GM19193 (cell line): ENCODE results near the gene NSMCE4A.

Source experiments
- POLR2A ChIP-seq: IDR thresholded peaks from 4 replicates; pipeline ENCODE4 v1.6.1; 2011; ENCODE audit not compliant: insufficient read depth, insufficient read length; ENCODE audit errors: extremely low read depth

NSMCE4A gene

DNA sequence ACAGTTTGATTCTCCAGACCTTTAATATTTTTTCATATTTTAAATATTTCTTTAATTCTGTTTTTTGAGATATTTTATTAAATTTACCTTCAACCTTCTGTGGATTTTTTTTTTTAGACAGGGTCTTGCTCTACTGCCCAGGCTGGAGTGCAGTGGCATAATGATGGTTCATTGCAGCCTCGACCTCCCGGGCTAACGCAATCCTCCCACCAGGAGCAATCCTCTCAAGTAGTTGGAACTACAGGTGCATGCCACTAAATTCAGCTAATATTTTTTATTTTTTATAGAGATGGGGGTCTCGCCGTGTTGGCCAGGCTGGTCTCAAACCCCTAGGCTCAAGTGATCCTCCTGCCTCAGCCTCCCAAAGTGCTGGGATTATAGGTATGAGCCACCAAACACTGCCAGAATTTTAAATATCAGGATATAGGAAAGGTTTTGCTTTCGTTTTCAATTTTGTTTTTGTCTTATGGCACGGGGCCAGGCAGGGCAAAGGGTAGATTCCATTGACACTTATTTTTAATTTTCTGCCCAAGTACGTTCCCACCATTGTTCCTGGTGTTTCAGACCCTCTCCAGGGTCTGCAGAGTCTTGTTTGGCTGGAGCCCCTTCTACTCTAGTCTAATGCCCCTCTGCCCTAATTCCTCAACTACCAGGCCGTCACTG lies 15.1 kb upstream of the NSMCE4A start:
- TF ChIP-seq POLR2A, result no peak

DNA sequence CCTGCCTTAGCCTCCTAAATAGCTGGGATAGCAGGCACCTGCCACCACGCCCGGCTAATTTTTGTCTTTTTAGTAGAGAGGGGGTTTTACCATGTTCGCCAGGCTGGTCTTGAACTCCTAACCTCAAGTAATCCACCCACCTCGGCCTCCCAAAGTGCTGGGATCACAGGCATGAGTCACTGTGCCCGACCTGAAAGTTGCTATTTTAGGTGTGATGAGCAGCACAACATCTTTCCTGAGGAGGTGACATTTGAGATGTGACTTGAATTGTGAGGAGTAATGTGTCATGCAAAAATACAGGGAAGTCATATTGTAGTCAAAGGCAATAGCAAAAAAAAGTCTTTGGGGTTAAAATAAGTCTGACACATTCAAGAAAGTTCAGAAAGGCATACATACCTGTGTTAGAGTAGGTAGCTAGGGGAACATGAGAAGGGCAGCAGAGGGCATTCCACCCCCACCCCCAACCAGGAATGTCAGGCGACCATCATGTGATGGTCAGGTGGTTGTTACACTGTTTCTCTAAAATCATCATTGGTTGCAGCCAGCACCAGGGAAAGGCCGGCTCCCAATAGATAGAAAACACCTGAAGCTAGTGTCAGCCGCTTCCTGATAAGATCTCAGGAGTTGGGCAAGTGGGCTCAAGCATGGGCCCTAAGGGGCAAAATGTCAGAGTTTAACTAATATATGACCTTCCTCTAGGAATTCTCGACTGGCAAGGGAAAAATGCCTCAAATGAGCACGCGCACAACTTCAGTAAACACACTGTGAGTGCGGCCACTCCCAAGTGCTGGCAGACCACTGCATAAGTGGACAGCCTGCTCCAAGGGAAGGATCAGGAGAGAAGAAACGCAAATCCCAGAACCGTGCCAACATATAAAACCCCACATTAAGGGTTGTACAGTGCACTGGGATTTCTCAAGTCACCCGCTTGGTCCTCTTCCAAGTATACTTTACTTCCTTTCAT lies 13.6 kb upstream of the NSMCE4A start, which contains the start of gene TACC2:
TACC2 (plus strand) TSS at position 803 of the 964 bp plus-strand sequence. CDS start 32,819 bp downstream, outside the sequence.
- no peak for TF ChIP-seq POLR2A

DNA sequence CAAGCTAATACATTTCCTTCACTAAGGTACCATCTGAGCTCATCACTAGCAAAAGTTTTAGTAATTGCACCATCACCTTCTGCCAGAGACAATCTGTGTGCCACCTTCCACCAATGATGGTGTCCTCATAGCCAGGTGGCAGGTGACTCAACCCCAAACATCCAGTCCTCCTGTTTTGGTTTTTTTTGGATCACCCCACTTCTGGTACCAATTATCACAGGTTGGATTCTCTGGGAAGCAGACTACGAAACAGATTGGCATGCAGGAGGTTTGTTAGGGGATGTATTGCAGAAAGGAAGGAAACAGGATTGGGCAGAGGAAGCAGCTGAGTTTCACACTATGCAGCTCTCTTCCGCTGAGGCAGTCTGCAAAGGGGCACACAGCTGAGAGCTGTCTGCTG lies 9.4 kb upstream of the NSMCE4A start:
- no peak for TF ChIP-seq POLR2A

DNA sequence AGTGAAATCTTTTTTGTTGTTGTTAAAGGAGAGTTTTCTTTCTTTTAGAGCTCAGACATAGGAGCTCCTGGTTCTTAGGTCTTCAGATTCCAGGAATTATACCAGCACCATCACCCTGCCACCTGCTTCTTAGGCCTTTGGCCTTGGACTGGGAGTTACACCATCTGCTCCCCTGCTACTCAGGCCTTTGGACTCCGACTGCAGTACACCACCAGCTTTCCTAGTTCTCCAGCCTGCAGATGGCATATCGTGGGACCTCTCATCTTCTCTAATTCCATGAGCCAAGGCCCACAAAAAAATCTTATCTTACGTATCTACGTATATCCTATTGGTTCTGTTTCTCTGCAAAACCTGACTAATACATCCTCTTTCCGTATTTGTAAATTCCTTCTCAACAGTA lies 8.8 kb upstream of the NSMCE4A start:
- TF ChIP-seq POLR2A, result no peak

DNA sequence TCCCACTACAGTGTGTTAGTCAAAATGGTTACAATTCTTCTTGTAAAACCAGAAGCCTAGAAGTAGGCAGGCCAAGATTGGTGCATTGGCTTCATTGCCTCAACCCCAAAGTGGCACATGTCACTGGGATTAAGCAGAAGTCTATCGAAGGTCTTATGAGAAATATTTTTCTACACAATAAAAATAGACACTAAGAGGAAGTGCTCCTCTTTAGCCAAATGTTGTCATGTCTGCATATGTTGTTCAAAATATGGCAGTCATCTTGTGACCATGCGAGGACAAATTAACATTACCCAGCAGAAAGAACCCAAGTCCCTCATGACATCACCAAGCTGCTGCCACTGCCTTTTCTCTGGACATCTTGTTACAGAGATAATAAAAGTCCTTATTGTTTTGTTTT lies 6.3 kb upstream of the NSMCE4A start:
- no peak for TF ChIP-seq POLR2A

DNA sequence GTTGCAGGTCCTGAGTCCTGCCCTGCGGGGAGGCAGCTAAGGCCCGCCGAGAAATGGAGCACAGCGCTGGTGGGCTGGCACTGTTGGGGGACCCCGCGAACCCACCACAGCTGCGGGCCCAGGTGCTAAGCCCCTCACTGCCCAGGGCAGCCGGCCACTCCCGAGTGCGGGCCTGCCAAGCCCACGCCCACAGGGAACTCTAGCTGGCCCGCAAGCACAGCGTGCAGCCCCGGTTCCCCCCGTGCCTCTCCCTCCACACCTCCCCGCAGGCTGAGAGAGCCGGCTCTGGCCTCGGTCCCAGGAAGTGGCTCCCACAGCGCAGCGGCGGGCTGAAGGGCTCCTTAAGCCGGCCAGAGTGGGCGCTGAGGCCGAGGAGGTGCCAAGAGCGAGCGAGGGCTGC lies 3.5 kb upstream of the NSMCE4A start:
- no peak for TF ChIP-seq POLR2A

DNA sequence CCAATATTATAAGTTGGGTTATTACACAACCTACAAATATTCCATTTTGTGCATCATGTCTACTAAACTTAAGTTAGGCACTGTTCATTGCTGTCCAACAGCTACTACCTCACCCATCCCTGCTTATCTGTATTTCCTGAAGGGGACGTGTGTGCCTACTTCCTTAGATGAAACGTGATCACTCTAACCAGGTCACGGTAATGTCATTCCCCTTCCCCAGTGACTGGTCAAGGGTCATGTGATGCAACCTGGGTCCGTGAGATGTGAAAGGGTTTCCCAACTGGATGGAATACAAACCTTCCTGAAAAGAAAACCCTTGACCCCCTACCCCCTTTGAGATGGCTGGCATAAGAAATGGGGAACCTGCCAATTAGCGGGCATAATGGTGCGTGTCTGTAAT lies 1.6 kb upstream of the NSMCE4A start:
- TF ChIP-seq POLR2A, result no peak

DNA sequence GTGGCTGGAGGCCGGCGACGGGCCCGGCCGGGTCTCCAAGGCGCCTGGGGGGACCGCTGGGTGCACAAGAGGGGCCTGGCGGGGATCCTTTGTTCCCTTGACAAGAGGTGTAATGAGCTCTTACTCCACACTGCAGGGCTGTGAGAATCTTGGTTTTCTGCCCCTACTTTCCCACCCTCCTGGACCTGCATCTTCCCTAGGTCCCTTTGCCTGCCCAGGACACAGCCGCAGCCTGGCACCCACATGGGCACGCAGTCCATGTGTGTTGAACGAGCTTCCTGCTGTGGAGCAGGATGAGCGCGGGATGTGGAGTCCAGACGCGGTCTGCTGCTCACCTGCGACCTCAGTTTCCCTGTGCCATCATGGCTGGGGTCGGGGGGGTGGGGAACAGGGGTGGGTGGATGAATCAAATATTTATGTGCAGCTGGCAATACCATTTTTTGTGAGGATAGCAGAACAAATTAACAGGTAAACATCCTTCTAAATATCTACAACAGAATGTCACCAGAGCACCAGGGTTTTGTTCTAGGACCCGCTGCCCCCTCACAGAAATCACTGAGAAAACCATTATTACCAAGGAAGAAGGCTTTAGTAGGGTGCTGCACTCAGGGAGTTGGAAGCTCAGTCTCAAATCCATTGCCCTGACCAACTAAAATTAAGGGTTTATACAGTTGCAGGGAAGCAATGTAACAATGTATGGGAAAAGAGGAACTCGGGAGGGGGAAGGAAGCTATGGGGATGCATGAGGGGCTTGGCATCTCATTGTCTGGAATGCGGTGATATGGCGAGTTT lies 474 bp upstream of the NSMCE4A start:
- no peak for TF ChIP-seq POLR2A

DNA sequence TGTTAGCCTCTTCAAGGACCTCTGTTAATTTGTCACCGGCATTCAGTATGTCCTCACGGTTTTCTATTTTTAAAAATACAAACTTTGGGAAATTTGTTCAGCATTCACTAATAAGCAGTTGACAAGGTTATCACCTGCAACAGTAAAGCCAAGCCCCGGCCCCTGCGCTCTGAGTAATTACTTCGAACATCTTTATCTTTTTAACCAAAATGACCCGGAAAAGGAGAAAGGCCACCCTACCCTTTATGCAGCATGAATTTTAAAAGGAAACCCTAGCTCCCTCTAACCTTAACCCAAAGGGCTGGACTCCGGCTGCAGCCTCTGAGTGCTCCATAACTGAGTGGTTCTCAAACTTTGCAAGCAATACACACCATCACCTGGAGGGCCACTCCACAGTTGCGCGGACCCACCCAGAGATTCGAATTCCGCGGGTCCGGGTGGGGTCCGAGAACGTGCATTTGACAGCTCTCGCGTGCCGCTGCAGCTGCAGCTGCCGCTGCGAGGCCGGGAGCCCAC lies 940 bp downstream of the NSMCE4A start:
- TF ChIP-seq POLR2A, result no peak

DNA sequence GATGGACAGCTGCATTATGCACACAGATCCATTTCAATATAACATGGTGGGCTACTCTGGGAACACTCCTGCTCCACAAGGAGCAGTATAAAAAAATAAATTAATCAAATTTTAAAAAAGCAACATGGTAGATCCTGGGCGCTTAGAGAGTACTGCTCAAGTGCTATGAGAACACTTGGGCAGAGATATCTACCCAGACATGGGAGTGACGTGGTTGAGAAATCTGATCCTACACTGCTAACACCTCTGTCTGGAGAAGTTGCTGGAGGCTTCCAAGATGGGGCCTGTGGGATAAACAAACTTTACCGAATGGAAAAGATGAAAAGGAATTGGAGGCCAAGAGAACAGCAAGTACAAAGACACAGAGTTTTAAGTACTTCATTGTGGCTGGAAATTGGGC lies 9.0 kb downstream of the NSMCE4A start:
- no peak for TF ChIP-seq POLR2A

DNA sequence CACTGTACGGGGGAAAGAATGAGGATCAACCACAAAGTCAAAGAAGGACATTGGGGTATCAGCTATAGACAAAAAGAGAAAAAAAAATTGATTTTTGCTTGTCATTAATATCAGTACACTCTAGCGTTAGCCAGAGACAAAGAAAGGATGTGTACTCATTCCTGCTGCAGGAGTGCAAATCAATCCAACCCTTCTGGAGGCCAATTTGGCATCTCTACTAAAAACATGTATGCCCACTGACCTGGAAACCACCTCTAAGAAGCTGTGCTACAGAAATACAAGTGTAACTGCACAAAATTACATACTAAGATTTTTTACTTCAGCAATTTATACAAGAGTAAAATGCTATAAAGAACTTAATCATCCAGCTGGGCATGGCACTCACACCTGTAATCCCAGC lies 13.6 kb downstream of the NSMCE4A start:
- TF ChIP-seq POLR2A, result no peak

DNA sequence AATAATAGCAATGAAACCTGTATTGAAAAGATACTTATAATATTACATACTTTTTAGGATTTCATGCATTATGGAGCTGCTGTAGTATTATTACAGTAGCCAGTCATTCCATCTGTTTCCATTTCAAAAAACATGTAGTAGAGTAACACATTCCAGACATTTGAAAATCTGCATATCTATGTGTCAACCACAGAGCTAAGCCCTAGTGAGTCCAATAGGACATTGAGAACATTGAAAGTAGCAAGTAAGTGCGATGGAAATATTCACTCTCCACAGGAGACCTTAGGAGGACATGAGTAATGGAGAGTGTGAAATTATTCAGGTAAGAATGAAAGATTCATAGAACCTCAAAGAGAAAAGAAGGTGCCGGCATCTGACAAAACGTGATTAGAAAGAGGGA lies 15.3 kb downstream of the NSMCE4A start:
- TF ChIP-seq POLR2A, result no peak

DNA sequence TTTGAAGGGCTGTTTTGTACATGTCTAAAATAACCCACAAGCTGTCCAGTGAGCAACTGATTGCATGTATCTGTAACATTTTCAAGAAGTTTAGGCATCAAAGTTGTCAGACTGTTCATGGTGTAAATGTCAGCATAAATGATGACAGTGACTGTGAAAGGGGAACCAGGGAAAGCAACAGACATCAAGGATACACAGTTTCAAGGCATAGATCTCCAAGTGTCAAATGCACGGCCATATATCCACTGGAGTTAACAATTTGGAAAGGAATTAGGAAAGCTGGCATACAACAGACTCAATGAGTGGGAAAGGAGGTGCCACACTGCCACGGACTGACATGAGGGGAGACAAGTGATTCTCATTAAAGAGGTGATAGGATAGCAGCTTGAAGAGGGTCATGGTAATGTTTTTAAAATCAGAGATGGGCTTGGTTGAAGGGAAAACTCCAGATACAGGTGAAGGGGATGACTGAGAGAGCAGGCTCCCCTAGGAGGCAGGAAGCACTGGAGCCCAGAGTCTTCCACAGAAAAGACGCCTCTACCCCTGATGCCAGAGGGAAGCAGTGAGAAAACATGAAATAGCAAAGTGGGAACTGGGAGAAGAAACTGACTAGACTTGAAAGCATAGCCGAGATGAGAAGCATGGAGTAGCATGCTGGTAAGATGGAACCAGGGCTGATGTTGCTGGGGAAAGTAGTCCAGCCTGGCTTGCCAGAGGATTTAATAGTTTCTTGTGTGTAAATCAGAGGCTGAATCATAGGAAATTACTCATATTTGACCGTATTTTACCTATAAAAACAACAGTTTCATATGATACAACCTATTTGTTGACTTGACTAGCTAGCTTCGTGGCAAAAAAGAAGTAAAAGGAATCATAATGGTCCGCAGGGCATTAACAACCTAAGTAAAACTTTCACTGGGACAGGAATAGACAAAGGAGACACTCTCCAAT lies 18.6 kb downstream of the NSMCE4A start:
- TF ChIP-seq POLR2A, result no peak

DNA sequence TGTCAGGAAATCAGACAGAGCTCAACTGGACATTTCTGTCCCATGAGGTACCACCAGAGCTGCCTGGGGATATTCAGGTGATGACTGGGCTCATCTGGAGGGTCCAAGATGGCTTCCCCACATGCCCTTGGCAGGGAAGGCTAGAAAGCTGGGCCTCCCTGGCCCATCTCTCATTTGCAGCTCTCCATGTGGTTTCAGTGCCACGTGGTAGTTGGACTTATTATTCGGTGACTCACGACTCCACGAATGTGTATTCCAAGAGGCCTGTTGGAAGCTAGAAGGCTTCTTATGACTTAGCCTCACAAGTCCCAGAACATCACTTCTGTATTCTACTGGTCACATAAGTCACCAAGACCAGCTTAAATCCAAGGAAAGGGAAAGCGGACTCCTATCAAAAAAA lies 22.8 kb downstream of the NSMCE4A start:
- no peak for TF ChIP-seq POLR2A

DNA sequence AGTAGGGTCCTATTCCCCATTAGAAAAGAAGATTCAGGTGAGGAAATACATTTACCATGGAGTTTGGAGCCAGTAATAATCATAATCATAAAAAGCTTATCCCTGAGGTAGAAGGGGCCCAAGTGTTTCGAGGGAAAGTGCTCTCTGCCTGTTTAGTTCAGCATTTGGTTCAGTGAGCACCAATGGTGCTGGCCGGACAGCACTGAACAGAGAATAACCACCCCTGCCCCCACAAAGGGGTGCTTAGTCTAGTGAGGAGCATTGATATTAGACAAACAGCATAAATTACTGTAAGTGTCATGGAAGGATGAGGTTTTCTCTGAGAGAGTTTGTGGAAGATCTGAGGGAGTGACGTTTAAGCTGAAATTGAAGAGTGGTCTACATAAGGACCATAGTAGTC lies 25.6 kb downstream of the NSMCE4A start:
- no peak for TF ChIP-seq POLR2A

DNA sequence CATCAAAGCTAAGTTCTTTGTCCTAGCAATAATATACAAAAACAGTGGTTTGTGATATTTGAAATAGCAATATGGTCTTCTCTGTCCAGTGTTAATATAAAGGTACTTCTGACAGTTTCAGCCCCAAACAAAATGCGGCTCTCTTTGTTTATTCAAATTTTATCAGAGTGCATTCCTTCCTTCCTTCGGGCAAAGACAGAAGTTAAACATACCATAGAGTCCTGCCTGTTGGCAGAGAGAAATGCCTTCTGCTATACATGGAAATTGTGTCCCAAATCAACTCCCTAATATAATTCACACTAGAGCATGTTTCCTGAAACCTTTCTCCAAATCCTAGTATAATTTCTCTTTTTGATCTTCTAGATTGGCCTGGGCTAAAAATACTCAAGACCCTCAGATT lies 26.0 kb downstream of the NSMCE4A start:
- TF ChIP-seq POLR2A, result no peak
